ENCODE data around the gene LPP.
"Not testable (repeated sequence)": the region's sequence is repeated elsewhere in the genome, so short reads cannot be mapped to it uniquely, and the experiment has no call there.

Gene LPP

GRCh38 chr3:188397766-188398705 lies 244.1 kb downstream of the LPP start:
- DNase-seq (ENCODE audit: low read depth, low spot score), result no peak

GRCh38 chr3:188400494-188401243 lies 246.7 kb downstream of the LPP start:
- DNase-seq (ENCODE audit: low read depth, low spot score), result no peak

- no peak for DNase-seq (ENCODE audit: low read depth, low spot score)
Observed at GRCh38 chr3:188401244-188401993, 247.5 kb downstream of the LPP start.

GRCh38 chr3:188402229-188402628 lies 248.3 kb downstream of the LPP start:
- DNase-seq (ENCODE audit: low read depth, low spot score), result no peak

GRCh38 chr3:188403404-188403803 lies 249.4 kb downstream of the LPP start:
- no peak for DNase-seq (ENCODE audit: low read depth, low spot score)

GRCh38 chr3:188404124-188404523 lies 250.2 kb downstream of the LPP start:
- no peak for DNase-seq (ENCODE audit: low read depth, low spot score)

GRCh38 chr3:188404701-188405100 lies 250.7 kb downstream of the LPP start:
- no peak for DNase-seq (ENCODE audit: low read depth, low spot score)

GRCh38 chr3:188407158-188407880 lies 253.4 kb downstream of the LPP start:
- DNase-seq (ENCODE audit: low read depth, low spot score), result no peak

GRCh38 chr3:188408831-188409230 lies 254.9 kb downstream of the LPP start:
- no peak for DNase-seq (ENCODE audit: low read depth, low spot score)

- no peak for DNase-seq (ENCODE audit: low read depth, low spot score)
Observed at GRCh38 chr3:188411750-188412149, 257.8 kb downstream of the LPP start.

- DNase-seq (ENCODE audit: low read depth, low spot score), result no peak
Observed at GRCh38 chr3:188415196-188415595, 261.2 kb downstream of the LPP start.

- no peak for DNase-seq (ENCODE audit: low read depth, low spot score)
Observed at GRCh38 chr3:188416041-188416440, 262.1 kb downstream of the LPP start.

GRCh38 chr3:188417271-188417696 lies 263.3 kb downstream of the LPP start:
- no peak for DNase-seq (ENCODE audit: low read depth, low spot score)

GRCh38 chr3:188417766-188418165 lies 263.8 kb downstream of the LPP start:
- DNase-seq (ENCODE audit: low read depth, low spot score), result no peak

- peak; percentile 68 for DNase-seq (ENCODE audit: low read depth, low spot score)
Observed at GRCh38 chr3:188421151-188421821, 267.3 kb downstream of the LPP start.

- no peak for DNase-seq (ENCODE audit: low read depth, low spot score)
Observed at GRCh38 chr3:188421836-188422540, 268.0 kb downstream of the LPP start.

GRCh38 chr3:188427981-188428380 lies 274.0 kb downstream of the LPP start:
- DNase-seq (ENCODE audit: low read depth, low spot score), result not testable (repeated sequence)

GRCh38 chr3:188431040-188431439 lies 277.1 kb downstream of the LPP start:
- DNase-seq (ENCODE audit: low read depth, low spot score), result no peak

- no peak for DNase-seq (ENCODE audit: low read depth, low spot score)
Observed at GRCh38 chr3:188431553-188431952, 277.6 kb downstream of the LPP start.

Data from astrocyte of the hippocampus (primary cell).